ENCODE results near the gene DNMBP. TPM values are rescaled to one million over a fixed set of nuclear protein-coding genes. Genes with fewer than 3 reads are reported as not detected.
"Not testable (repeated sequence)": the region's sequence is repeated elsewhere in the genome, so short reads cannot be mapped to it uniquely, and the experiment has no call there.

The DNMBP gene
- total RNA-seq, 1 donor from 2014 or later: 15.1 TPM

- H3K9me3 ChIP-seq (ENCODE audit: control insufficient read depth in 3 of 3, low read length in 3 of 3): no peaks in the 10 kb centered on the region
- H3K27ac ChIP-seq (ENCODE audit: low read depth, low read length): peak overlapping the region; percentile 68
- no peaks in the 10 kb centered on the region for H3K36me3 ChIP-seq (ENCODE audit: control insufficient read depth in 3 of 3, insufficient read depth in 3 of 3, low read length in 3 of 3)
- no peak overlapping the region for H3K4me3 ChIP-seq (ENCODE audit: low read length in 3 of 3)
- H3K9ac ChIP-seq (ENCODE audit: low read depth in 1 of 3, low read length in 3 of 3): peak overlapping the region in 1 of 3 donors; percentile 7
- peaks cover 25 to 35% (median 31%) of the 10 kb centered on the region in 3 donors for H3K4me1 ChIP-seq (ENCODE audit: control insufficient read depth in 3 of 3, insufficient read depth in 3 of 3, low read length in 3 of 3)
- H3K27me3 ChIP-seq (ENCODE audit: control insufficient read depth in 3 of 3, insufficient read depth in 3 of 3, low read length in 3 of 3): no peaks in the 10 kb centered on the region
These were observed 32.7 kb downstream of the DNMBP start for GRCh38 chr10:99976886-99977665.

GRCh38 chr10:99975942-99976809, 33.6 kb downstream of the DNMBP start:
- H3K4me3 ChIP-seq (ENCODE audit: low read length in 3 of 3): peak overlapping the region in 1 of 3 donors; percentile 26

GRCh38 chr10:99975106-99975829, 34.5 kb downstream of the DNMBP start:
- H3K9me3 ChIP-seq (ENCODE audit: control insufficient read depth in 3 of 3, low read length in 3 of 3): no peaks in the 10 kb centered on the region
- H3K27me3 ChIP-seq (ENCODE audit: control insufficient read depth in 3 of 3, insufficient read depth in 3 of 3, low read length in 3 of 3): no peaks in the 10 kb centered on the region
- peak overlapping the region; percentile 68 for H3K27ac ChIP-seq (ENCODE audit: low read depth, low read length)
- no peak overlapping the region for H3K9ac ChIP-seq (ENCODE audit: low read depth in 1 of 3, low read length in 3 of 3)
- peaks cover 19 to 26% (median 25%) of the 10 kb centered on the region in 3 donors for H3K4me1 ChIP-seq (ENCODE audit: control insufficient read depth in 3 of 3, insufficient read depth in 3 of 3, low read length in 3 of 3)
- H3K4me3 ChIP-seq (ENCODE audit: low read length in 3 of 3): no peak overlapping the region
- H3K36me3 ChIP-seq (ENCODE audit: control insufficient read depth in 3 of 3, insufficient read depth in 3 of 3, low read length in 3 of 3): peaks cover 2 to 7% (median 3%) of the 10 kb centered on the region in 3 donors

More at GRCh38 chr10:99975942-99976809, 33.6 kb downstream of the DNMBP start:
- no peaks in the 10 kb centered on the region for H3K9me3 ChIP-seq (ENCODE audit: control insufficient read depth in 3 of 3, low read length in 3 of 3)
- H3K4me1 ChIP-seq (ENCODE audit: control insufficient read depth in 3 of 3, insufficient read depth in 3 of 3, low read length in 3 of 3): peaks cover 19 to 26% (median 25%) of the 10 kb centered on the region in 3 donors
- peak overlapping the region; percentile 68 for H3K27ac ChIP-seq (ENCODE audit: low read depth, low read length)
- peaks cover 0 to 3% (median 2%) of the 10 kb centered on the region in 3 donors for H3K36me3 ChIP-seq (ENCODE audit: control insufficient read depth in 3 of 3, insufficient read depth in 3 of 3, low read length in 3 of 3)
- H3K9ac ChIP-seq (ENCODE audit: low read depth in 1 of 3, low read length in 3 of 3): peak overlapping the region in 1 of 3 donors; percentile 27
- no peaks in the 10 kb centered on the region for H3K27me3 ChIP-seq (ENCODE audit: control insufficient read depth in 3 of 3, insufficient read depth in 3 of 3, low read length in 3 of 3)

GRCh38 chr10:99973190-99973589, 36.6 kb downstream of the DNMBP start:
- Histone ChIP-seq H3K27ac (ENCODE audit: low read depth, low read length) (no peak overlapping the region), H3K36me3 (ENCODE audit: control insufficient read depth in 3 of 3, insufficient read depth in 3 of 3, low read length in 3 of 3) (peaks cover 7 to 19% (median 19%) of the 10 kb centered on the region in 3 donors), H3K4me3 (ENCODE audit: low read length in 3 of 3) (no peak overlapping the region), H3K4me1 (ENCODE audit: control insufficient read depth in 3 of 3, insufficient read depth in 3 of 3, low read length in 3 of 3) (peaks cover 12 to 21% (median 19%) of the 10 kb centered on the region in 3 donors), H3K27me3 (ENCODE audit: control insufficient read depth in 3 of 3, insufficient read depth in 3 of 3, low read length in 3 of 3) (no peaks in the 10 kb centered on the region), H3K9ac (ENCODE audit: low read depth in 1 of 3, low read length in 3 of 3) (no peak overlapping the region), H3K9me3 (ENCODE audit: control insufficient read depth in 3 of 3, low read length in 3 of 3) (no peaks in the 10 kb centered on the region)

- Histone ChIP-seq H3K27me3 (ENCODE audit: control insufficient read depth in 3 of 3, insufficient read depth in 3 of 3, low read length in 3 of 3) (no peaks in the 10 kb centered on the region), H3K27ac (ENCODE audit: low read depth, low read length) (no peak overlapping the region), H3K4me3 (ENCODE audit: low read length in 3 of 3) (no peak overlapping the region), H3K9ac (ENCODE audit: low read depth in 1 of 3, low read length in 3 of 3) (no peak overlapping the region), H3K4me1 (ENCODE audit: control insufficient read depth in 3 of 3, insufficient read depth in 3 of 3, low read length in 3 of 3) (peaks cover 0 to 2% (median 2%) of the 10 kb centered on the region in 3 donors), H3K36me3 (ENCODE audit: control insufficient read depth in 3 of 3, insufficient read depth in 3 of 3, low read length in 3 of 3) (peaks cover 13 to 31% (median 19%) of the 10 kb centered on the region in 3 donors), H3K9me3 (ENCODE audit: control insufficient read depth in 3 of 3, low read length in 3 of 3) (no peaks in the 10 kb centered on the region)
These were observed 41.8 kb downstream of the DNMBP start for GRCh38 chr10:99967961-99968360.

- Histone ChIP-seq H3K36me3 (ENCODE audit: control insufficient read depth in 3 of 3, insufficient read depth in 3 of 3, low read length in 3 of 3) (peaks cover 10 to 31% (median 16%) of the 10 kb centered on the region in 3 donors), H3K4me3 (ENCODE audit: low read length in 3 of 3) (no peak overlapping the region), H3K9me3 (ENCODE audit: control insufficient read depth in 3 of 3, low read length in 3 of 3) (no peaks in the 10 kb centered on the region), H3K27me3 (ENCODE audit: control insufficient read depth in 3 of 3, insufficient read depth in 3 of 3, low read length in 3 of 3) (no peaks in the 10 kb centered on the region), H3K9ac (ENCODE audit: low read depth in 1 of 3, low read length in 3 of 3) (no peak overlapping the region), H3K27ac (ENCODE audit: low read depth, low read length) (no peak overlapping the region), H3K4me1 (ENCODE audit: control insufficient read depth in 3 of 3, insufficient read depth in 3 of 3, low read length in 3 of 3) (peaks cover 0 to 2% (median 2%) of the 10 kb centered on the region in 3 donors)
These were observed 43.4 kb downstream of the DNMBP start for GRCh38 chr10:99966306-99966705.

- Histone ChIP-seq H3K9ac (ENCODE audit: low read depth in 1 of 3, low read length in 3 of 3) (no peak overlapping the region), H3K4me3 (ENCODE audit: low read length in 3 of 3) (no peak overlapping the region), H3K27me3 (ENCODE audit: control insufficient read depth in 3 of 3, insufficient read depth in 3 of 3, low read length in 3 of 3) (no peaks in the 10 kb centered on the region), H3K4me1 (ENCODE audit: control insufficient read depth in 3 of 3, insufficient read depth in 3 of 3, low read length in 3 of 3) (peaks cover 0 to 2% (median 2%) of the 10 kb centered on the region in 3 donors), H3K9me3 (ENCODE audit: control insufficient read depth in 3 of 3, low read length in 3 of 3) (no peaks in the 10 kb centered on the region), H3K27ac (ENCODE audit: low read depth, low read length) (no peak overlapping the region), H3K36me3 (ENCODE audit: control insufficient read depth in 3 of 3, insufficient read depth in 3 of 3, low read length in 3 of 3) (peaks cover 10 to 31% (median 14%) of the 10 kb centered on the region in 3 donors)
These were observed 44.0 kb downstream of the DNMBP start for GRCh38 chr10:99965700-99966099.

- no peak overlapping the region for H3K4me3 ChIP-seq (ENCODE audit: low read length in 3 of 3)
- H3K9ac ChIP-seq (ENCODE audit: low read depth in 1 of 3, low read length in 3 of 3): no peak overlapping the region
- H3K27me3 ChIP-seq (ENCODE audit: control insufficient read depth in 3 of 3, insufficient read depth in 3 of 3, low read length in 3 of 3): no peaks in the 10 kb centered on the region
- no peaks in the 10 kb centered on the region for H3K9me3 ChIP-seq (ENCODE audit: control insufficient read depth in 3 of 3, low read length in 3 of 3)
- H3K27ac ChIP-seq (ENCODE audit: low read depth, low read length): no peak overlapping the region
- peaks cover 0 to 2% (median 2%) of the 10 kb centered on the region in 3 donors for H3K4me1 ChIP-seq (ENCODE audit: control insufficient read depth in 3 of 3, insufficient read depth in 3 of 3, low read length in 3 of 3)
- peaks cover 8 to 23% (median 10%) of the 10 kb centered on the region in 3 donors for H3K36me3 ChIP-seq (ENCODE audit: control insufficient read depth in 3 of 3, insufficient read depth in 3 of 3, low read length in 3 of 3)
These were observed 45.0 kb downstream of the DNMBP start for GRCh38 chr10:99964791-99965190.

GRCh38 chr10:99963467-99964165, 46.1 kb downstream of the DNMBP start:
- not testable (repeated sequence) for H3K4me3 ChIP-seq (ENCODE audit: low read length in 3 of 3); H3K27ac ChIP-seq (ENCODE audit: low read depth, low read length); H3K9me3 ChIP-seq (ENCODE audit: control insufficient read depth in 3 of 3, low read length in 3 of 3); H3K9ac ChIP-seq (ENCODE audit: low read depth in 1 of 3, low read length in 3 of 3); H3K27me3 ChIP-seq (ENCODE audit: control insufficient read depth in 3 of 3, insufficient read depth in 3 of 3, low read length in 3 of 3); H3K4me1 ChIP-seq (ENCODE audit: control insufficient read depth in 3 of 3, insufficient read depth in 3 of 3, low read length in 3 of 3)
- peaks cover 0 to 16% (median 6%) of the 10 kb centered on the region in 3 donors for H3K36me3 ChIP-seq (ENCODE audit: control insufficient read depth in 3 of 3, insufficient read depth in 3 of 3, low read length in 3 of 3)
